Superior temporal gyrus (tissue), 1 donor: Measurements from ENCODE around the gene PPM1M.
A peak's percentile ranks its signal among the peaks of the same experiment; 100 is the strongest.

Source experiments
- DNase-seq: peaks from one replicate; pipeline ENCODE4 v3.0.0-alpha.2; 2016; ENCODE audit errors: extremely low spot score

The PPM1M gene

DNA sequence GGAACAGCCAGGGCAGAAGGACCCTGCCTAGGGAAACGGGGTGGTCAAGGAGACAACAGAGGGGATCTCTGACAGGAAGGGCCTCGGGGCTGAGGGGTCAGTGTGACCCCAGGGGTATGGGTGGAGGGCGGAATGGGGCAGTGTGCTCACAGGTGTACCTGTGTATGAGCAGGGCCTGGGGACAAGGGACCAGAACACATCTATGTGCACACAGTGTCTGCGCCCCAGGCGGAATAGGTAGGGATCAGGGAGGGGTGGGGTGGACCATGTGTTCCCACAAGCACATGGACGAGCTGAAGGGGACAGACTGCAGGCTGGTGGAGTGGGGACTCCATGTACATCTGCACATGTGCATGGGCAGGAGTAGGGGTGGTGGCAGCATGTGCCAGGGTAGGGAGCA lies 15.1 kb upstream of the PPM1M start:
- DNase-seq = no peak

- no peak for DNase-seq
Measured at GRCh38 chr3:52230889-52231499, 14.6 kb upstream of the PPM1M start.

- no peak for DNase-seq
Measured at GRCh38 chr3:52231502-52232278, 13.9 kb upstream of the PPM1M start.

- DNase-seq = no peak
Measured at GRCh38 chr3:52232279-52233107, 13.1 kb upstream of the PPM1M start.

DNA sequence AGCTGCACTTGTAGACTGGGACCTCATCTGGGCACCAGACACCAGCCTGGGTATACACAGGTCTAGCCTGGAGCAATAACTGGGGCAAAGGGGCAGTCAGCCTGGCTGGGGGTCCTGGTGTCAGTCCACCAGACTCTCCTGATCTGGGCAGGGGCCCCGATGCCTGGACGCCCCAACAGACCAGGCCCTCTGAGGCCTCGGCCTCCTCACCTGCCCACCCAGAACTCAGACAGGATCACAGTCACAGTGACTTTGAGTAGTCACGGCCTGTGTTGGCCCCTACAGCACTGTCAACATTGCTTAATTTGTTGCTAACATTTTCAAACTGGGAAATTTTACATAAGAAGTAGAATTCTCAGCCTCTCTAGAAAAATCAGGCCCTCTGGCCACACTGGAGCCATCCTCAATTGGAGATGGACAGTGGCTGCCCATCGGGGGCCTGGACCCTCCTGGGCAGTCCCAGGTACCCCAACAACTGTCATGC lies 12.4 kb upstream of the PPM1M start:
- DNase-seq = no peak

GRCh38 chr3:52233968-52234367 lies 11.6 kb upstream of the PPM1M start:
- no peak for DNase-seq

DNA sequence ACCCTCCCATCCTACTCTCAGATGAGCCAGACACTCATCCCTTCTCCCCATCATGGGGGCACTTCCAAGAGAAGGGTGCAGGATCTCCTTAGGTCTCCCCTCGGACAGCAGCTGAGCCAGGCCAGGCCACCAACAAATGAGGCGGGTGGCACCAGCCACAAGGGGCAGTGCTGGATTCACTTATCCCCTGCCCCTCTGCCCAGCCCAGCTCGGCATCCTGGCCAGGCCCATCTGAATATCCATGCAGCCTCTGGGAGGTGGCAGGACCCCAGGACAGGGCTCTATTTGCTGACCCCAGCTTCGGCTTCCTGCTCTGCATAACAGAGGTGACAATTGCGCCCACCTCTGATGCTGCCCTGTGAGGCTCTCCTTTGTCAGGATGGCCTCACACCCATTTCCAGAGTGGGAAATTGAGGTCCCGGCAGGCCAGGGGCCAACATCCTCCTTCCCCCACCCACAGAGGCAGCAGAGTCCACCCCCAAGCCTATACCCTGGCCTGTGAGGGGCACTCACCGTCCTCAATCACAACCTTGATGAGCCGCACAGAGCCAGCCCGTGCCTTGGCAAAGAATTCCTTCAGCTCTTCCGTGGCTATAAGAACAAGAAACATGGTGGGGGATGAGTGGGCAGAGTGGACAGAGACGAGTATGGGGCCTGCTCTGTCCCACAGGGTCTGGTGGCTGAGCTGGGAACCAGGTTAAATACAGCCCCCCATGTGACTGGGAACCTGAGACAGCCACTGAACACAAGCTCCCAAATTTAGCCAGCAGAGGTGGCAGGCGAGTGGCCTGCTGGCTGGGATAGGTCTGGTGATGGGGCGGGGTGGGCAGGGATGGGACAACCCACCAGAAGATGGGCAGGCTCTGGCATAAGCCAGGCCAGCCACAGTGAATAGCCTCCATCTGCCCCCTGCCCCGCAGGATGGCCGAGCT lies 10.8 kb upstream of the PPM1M start:
- DNase-seq = no peak

GRCh38 chr3:52236424-52236886 lies 9.1 kb upstream of the PPM1M start:
- no peak for DNase-seq

- DNase-seq = no peak
Measured at GRCh38 chr3:52237006-52237656, 8.4 kb upstream of the PPM1M start.

GRCh38 chr3:52237657-52238172 lies 7.8 kb upstream of the PPM1M start:
- DNase-seq = peak; percentile 45

GRCh38 chr3:52238193-52238760 lies 7.3 kb upstream of the PPM1M start:
- peak; percentile 37 for DNase-seq

DNA sequence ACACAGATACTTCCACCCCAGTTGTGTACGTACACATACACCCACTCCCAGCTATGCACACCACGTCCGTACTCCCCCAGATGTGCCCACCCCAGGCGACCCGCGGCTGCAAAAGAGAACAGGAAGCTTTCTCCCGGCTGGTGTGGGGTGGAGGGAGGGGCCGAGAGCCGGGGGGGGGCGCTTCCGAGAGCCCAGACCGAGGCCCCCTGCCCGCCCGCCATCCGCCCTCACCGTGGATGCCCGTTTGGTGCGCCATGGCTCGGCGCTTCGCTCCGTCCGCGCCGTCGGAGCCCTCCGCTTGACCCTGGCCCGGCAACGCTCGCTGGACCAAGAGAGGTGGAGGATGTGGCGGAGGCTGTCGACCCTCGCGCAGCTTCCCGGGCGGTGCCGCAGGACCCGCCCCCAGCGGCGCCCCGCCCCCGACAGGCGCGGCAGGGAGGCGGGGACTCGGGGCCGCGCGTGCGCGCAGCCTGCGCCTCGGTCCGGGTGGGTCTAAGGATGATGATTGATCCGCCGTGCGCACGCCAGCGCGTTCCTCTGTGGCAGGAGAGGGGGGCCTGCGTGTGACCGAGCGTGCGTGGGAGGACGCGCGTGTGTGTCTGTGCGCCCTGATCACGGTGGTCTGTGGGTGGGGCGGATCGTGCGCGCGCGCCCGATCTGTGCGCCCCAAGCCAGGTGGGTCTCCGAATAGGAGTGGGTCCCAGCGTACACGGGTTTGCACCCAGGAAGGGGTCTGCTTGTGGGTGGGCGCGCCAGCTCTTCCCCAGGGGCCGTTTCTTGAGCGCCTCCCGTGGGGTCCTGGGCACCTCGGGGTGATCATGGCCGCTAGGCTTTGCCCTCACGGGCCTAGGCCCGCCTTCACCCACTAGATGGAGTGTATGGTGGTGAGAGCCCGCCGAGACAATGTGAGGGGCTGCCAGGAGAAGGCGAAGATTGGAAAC lies 6.5 kb upstream of the PPM1M start, which contains the start of gene TWF2:
Gene TWF2 (minus strand): TSS at position 398 of the 941 bp plus-strand sequence. CDS start 142 bp downstream, at position 256.
- peak; percentile 76 for DNase-seq

GRCh38 chr3:52240059-52240885 lies 5.3 kb upstream of the PPM1M start:
- no peak for DNase-seq

- DNase-seq = no peak
Measured at GRCh38 chr3:52240886-52241370, 4.6 kb upstream of the PPM1M start.

DNA sequence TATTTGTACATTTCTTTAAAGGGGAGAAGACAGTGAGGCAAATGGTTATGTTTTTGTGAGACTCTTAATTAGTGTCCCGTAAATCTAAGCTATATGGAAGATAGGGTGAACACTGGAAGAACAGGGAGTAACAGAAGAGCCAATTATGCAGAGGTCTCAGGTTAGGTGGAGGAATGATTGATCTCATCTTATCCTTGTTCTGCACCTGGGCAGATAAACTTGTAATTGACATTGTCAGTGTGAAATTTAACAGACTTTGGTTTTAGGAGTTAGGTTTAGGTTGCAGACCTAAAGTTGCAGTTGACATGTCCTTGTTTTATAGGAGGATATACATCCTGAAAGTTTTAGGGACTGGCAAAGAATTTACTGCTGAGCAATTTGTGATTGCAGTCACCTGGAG lies 3.5 kb upstream of the PPM1M start:
- DNase-seq = no peak

DNA sequence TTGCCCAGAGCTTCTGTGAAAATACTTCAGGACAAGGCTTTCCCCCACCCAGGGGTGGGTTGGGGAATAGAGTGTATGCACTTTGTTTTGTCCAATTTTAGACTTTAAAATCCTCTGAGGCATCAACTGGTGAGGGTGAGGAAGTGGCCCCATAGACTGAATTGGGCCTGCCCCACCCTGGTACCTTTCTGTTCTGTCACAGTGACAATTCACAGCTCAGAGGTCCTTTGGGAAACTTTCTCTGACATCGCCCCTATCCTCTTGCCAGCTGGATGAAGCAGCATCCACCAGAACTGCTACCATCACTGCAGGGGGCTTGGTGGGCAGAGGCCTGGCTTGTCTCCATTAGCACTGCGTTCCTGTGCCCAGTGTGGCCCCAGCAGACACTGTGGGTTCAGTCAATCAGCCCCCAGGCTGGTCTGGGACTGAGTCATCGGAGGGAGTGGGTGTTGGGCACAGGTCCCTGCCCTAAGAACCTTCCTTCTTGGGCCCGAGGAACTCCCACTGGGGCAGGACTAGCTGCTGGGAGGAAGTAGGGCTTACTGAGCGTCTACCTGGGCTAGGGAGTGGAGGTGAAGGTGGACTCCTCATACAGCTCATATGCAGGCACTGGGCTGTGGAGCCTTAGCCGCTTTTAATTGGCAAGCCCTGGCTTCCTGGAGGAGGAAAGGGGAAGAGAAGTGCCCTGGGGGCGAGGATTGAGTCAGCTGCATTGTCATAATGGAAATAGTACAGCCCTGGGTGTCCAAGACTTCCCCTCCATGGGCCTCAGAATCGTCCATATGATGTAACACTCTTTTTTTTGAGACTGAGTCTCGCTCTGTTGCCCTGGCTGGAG lies 1.5 kb upstream of the PPM1M start:
- DNase-seq = no peak

DNA sequence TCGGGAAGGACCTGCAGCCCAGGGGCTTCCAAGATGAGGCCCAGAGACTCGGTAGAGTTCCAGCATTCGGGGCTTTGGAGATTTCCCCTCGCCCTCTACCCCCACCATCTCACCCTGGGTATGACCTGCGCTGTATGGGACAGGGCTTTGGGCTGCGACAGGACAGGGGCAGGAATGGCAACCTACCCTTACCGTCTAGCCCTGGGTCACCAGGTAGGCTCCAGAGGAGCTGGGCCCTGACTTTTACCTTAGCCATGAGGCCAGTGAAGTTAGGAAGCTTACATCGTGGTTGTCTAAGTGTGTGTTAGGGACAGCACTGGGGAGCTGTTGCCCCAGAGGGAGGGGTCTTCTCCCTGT lies 683 bp downstream of the PPM1M start:
- no peak for DNase-seq
